Natural killer cell (primary cell): ENCODE data around the gene CLRN3. TPM values are rescaled to one million over a fixed set of nuclear protein-coding genes. Genes with fewer than 3 reads are reported as not detected.
A peak's percentile ranks its signal among the peaks of the same experiment; 100 is the strongest.

Experiments
- ATAC-seq, 3 donors: fragments of 150-1000 bp in 2 of 3; fragments of 200-7000 bp in 1 of 3; cut with Tn5 transposase; 1 replicate in 1 of 3; 2 replicates in 2 of 3; pipeline ENCODE4 v1.10.0; 2021; ENCODE audit warnings: mild to moderate bottlenecking in 2 of 3, moderate library complexity in 2 of 3
- DNase-seq, 2 donors: peaks; one replicate each; pipeline versions ENCODE4 v3.0.0 to v3.0.0-alpha.2; 2013 to 2021; ENCODE audit warnings: mixed read lengths in 1 of 2
- H3K27ac ChIP-seq: one replicate; pipeline ENCODE4 v1.5.1; 2013; ENCODE audit warnings: mild to moderate bottlenecking, low read length
- H3K27me3 ChIP-seq: one replicate; pipeline ENCODE4 v1.6.1; 2013; ENCODE audit warnings: low read length; ENCODE audit not compliant: control insufficient read depth, insufficient read depth
- H3K36me3 ChIP-seq: one replicate; pipeline ENCODE4 v1.6.1; 2013; ENCODE audit warnings: low read length; ENCODE audit not compliant: control insufficient read depth, insufficient read depth
- H3K4me1 ChIP-seq: one replicate; pipeline ENCODE4 v1.6.1; 2013; ENCODE audit warnings: low read length; ENCODE audit not compliant: control insufficient read depth, insufficient read depth
- H3K4me3 ChIP-seq: one replicate; pipeline ENCODE4 v1.5.1; 2013; ENCODE audit warnings: low read length
- H3K9me3 ChIP-seq: one replicate; pipeline ENCODE4 v1.6.1; 2013; ENCODE audit warnings: low read length; ENCODE audit not compliant: control insufficient read depth, insufficient read depth
- H3K27ac Mint-ChIP-seq, 2 donors: one replicate each; pipeline ENCODE4 v1.8.0; 2022; ENCODE audit warnings: mild to moderate bottlenecking in 2 of 2, mixed read lengths in 2 of 2, moderate library complexity in 1 of 2
- H3K27me3 Mint-ChIP-seq, 2 donors: one replicate each; pipeline ENCODE4 v1.8.0; 2022; ENCODE audit warnings: low read depth in 2 of 2, mixed read lengths in 2 of 2
- H3K36me3 Mint-ChIP-seq: one replicate; pipeline ENCODE4 v1.8.0; 2022; ENCODE audit warnings: mixed read lengths
- H3K4me1 Mint-ChIP-seq, 2 donors: one replicate each; pipeline ENCODE4 v1.8.0; 2022; ENCODE audit warnings: mixed read lengths in 2 of 2
- H3K4me3 Mint-ChIP-seq: one replicate; pipeline ENCODE4 v1.8.0; 2022; ENCODE audit warnings: mild to moderate bottlenecking, moderate library complexity, mixed read lengths
- H3K9me3 Mint-ChIP-seq, 2 donors: one replicate each; pipeline ENCODE4 v1.8.0; 2022; ENCODE audit warnings: mixed read lengths in 2 of 2
- WGBS: methylation state at CpG from one replicate; pipeline ENCODE4 v1.1.7; 2013; ENCODE audit warnings: missing lambda C conversion rate; ENCODE audit not compliant: insufficient coverage; 5-methylcytosine and 5-hydroxymethylcytosine counted together
- intact Hi-C: fragments of 100-400 bp; cut with micrococcal nuclease; formaldehyde crosslinking; loops from one replicate; pipeline ENCODE4 v1.14.2; 2022
- total RNA-seq, 4 donors: library from RNA; stranded (reverse); fragments of 120-200 nt in 1 of 4; gene quantifications; one replicate each; pipeline versions ENCODE4 v1.2.3 to v1.2.4, GENCODE V29; 2013 to 2022
- TF ChIP-seq, protein P1 (sequence below): fragments of 200-600 bp; IDR thresholded peaks from one replicate; pipeline ENCODE4 v1.8.0; 2022; ENCODE audit warnings: antibody characterized with exemption

The CLRN3 gene
- total RNA-seq, 3 donors from 2014 or later (not counting 1 experiment from before 2014, with no cell fraction given) = not detected

DNA sequence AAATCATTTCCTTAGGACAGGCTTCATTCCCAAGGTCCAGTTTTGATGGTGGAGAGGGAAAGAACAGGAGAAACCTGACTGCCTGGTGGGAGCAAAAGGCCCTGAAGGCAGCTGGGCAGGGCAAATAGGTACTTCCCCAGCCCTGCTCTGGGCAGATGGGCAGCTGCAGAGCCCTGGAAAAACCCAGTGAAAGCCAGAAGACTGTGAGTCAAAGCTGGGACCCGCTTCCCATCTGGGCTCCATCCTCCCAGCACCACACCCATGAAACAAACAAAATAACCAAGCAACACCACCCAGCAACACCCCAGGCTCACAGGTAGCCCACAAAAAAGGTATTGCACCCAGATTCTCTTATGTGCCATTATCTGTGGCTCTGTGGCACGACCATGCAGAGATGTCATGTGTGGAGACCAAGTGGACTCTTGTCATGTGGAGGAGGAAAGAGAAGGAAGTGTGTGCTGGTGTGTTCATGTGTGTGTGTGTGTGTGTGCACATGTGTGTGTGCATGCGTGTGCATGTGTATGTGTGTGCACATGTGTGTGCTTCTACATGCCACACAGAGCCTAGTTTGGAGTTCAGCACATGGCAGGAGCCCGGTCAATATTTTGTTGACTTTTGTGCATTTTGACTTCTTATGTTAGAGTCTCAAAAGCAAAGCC, 9.8 kb downstream of the CLRN3 start:
- no peaks in the 10 kb centered on the region for H3K9me3 ChIP-seq
- ATAC-seq (no peak), DNase-seq (no peak)
- Mint-ChIP-seq H3K27me3 (peaks cover 2 to 6% of the 10 kb centered on the region in 2 donors), H3K9me3 (no peaks in the 10 kb centered on the region), H3K27ac (no peak overlapping the region), H3K36me3 (no peaks in the 10 kb centered on the region), H3K4me1 (peaks cover 0 to 5% of the 10 kb centered on the region in 2 donors), H3K4me3 (no peak overlapping the region)
- TF ChIP-seq, protein P1, sequence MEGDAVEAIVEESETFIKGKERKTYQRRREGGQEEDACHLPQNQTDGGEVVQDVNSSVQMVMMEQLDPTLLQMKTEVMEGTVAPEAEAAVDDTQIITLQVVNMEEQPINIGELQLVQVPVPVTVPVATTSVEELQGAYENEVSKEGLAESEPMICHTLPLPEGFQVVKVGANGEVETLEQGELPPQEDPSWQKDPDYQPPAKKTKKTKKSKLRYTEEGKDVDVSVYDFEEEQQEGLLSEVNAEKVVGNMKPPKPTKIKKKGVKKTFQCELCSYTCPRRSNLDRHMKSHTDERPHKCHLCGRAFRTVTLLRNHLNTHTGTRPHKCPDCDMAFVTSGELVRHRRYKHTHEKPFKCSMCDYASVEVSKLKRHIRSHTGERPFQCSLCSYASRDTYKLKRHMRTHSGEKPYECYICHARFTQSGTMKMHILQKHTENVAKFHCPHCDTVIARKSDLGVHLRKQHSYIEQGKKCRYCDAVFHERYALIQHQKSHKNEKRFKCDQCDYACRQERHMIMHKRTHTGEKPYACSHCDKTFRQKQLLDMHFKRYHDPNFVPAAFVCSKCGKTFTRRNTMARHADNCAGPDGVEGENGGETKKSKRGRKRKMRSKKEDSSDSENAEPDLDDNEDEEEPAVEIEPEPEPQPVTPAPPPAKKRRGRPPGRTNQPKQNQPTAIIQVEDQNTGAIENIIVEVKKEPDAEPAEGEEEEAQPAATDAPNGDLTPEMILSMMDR = no peak
- no peak overlapping the region for H3K4me3 ChIP-seq
- H3K27ac ChIP-seq = no peak overlapping the region
- H3K27me3 ChIP-seq = no peaks in the 10 kb centered on the region
- H3K4me1 ChIP-seq = peaks cover 18% of the 10 kb centered on the region
- H3K36me3 ChIP-seq = no peaks in the 10 kb centered on the region
- 78% methylated on average over 4 of the region's 4 CpGs for WGBS
- intact Hi-C loops = no loop called here

DNA sequence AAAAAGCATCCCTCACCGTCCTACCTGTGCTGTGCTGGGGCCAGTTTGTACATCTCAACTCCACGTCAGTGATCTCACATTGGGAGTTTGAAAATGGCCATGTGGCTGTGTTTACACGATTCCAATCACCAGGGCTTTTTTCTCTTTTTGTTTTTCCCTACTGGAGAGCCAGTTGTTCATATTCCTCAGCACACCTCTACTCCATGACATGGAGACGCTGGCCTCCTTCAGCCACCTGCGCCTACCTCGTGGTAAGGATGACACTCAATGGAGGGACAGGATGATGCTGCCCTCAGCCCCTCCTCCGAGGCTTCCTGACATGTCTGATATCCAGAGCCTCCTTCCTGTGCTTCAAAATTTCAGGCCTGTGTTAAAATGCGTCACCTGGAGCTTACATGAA, 10.3 kb downstream of the CLRN3 start:
- intact Hi-C loops = no loop called here
- H3K9me3 Mint-ChIP-seq = no peaks in the 10 kb centered on the region
- H3K4me3 ChIP-seq = no peak overlapping the region

DNA sequence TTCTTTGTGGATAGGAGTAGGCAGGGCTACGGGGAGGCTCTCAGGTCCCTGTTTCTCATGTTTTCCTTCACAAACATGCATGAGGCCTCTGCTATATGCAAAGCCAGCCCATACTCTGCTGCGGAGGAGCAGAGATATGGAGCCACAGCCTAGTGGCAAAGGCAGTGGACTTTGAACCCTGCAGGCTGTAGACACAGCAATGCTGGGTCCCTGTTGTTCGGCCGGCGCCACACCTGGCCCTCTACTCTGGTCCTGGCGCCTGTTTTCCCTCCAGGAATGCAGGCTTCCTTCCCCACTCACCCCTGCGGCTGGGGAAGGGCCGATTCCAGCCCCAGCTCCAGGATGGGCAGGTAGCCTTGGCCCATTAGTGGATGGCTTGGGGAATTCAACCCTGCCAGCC, 11.5 kb downstream of the CLRN3 start:
- no peaks in the 10 kb centered on the region for H3K9me3 Mint-ChIP-seq
- Histone ChIP-seq H3K9me3 (no peaks in the 10 kb centered on the region), H3K4me3 (no peak overlapping the region), H3K27ac (no peak overlapping the region), H3K27me3 (no peaks in the 10 kb centered on the region), H3K4me1 (peaks cover 18% of the 10 kb centered on the region), H3K36me3 (no peaks in the 10 kb centered on the region)
- H3K36me3 Mint-ChIP-seq = no peaks in the 10 kb centered on the region
- ATAC-seq (no peak), DNase-seq (no peak)
- H3K27me3 Mint-ChIP-seq = peaks cover under 1 to 10% of the 10 kb centered on the region in 2 donors
- no peak overlapping the region for H3K4me3 Mint-ChIP-seq
- intact Hi-C loops = no loop called here
- WGBS = 97% methylated on average over 8 of the region's 8 CpGs
- peaks cover 0 to 5% of the 10 kb centered on the region in 2 donors for H3K4me1 Mint-ChIP-seq
- H3K27ac Mint-ChIP-seq = no peak overlapping the region
- TF ChIP-seq, protein P1 = no peak

More for the DNA sequence above, 10.3 kb downstream of the CLRN3 start:
- H3K36me3 Mint-ChIP-seq = no peaks in the 10 kb centered on the region
- TF ChIP-seq, protein P1 = no peak
- Histone ChIP-seq H3K9me3 (no peaks in the 10 kb centered on the region), H3K27ac (no peak overlapping the region), H3K27me3 (no peaks in the 10 kb centered on the region), H3K36me3 (no peaks in the 10 kb centered on the region), H3K4me1 (peaks cover 18% of the 10 kb centered on the region)
- 76% methylated on average over 8 of the region's 8 CpGs for WGBS
- peaks cover 2 to 7% of the 10 kb centered on the region in 2 donors for H3K27me3 Mint-ChIP-seq
- ATAC-seq = no peak
- peaks cover 0 to 5% of the 10 kb centered on the region in 2 donors for H3K4me1 Mint-ChIP-seq
- H3K4me3 Mint-ChIP-seq = no peak overlapping the region
- no peak overlapping the region for H3K27ac Mint-ChIP-seq
- no peak for DNase-seq

DNA sequence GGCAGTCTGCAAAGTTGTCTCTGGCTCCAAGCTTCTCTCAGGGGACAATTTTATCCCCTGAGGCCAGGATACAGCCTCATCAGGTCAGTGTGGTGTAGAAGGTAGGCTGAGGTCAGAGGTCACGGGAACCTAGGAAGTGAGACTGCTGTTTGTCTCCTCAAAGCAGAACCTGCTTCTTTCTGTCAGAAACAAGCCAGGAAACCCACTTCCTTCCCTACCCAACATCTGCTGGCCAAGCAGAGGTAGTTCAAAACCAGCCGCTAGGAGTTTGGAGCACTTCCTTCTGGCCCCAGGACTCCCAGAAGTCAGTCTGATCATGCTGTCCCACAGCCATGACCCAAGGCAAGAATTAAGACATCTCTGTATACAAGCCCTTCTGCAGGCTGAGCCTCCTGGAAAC, 12.2 kb downstream of the CLRN3 start:
- Mint-ChIP-seq H3K4me3 (no peak overlapping the region), H3K27me3 (peaks cover 0 to 10% of the 10 kb centered on the region in 2 donors), H3K27ac (no peak overlapping the region), H3K4me1 (peaks cover 0 to 5% of the 10 kb centered on the region in 2 donors), H3K36me3 (no peaks in the 10 kb centered on the region), H3K9me3 (no peaks in the 10 kb centered on the region)
- ATAC-seq (peak in 2 of 3 donors; percentile 33 to 52), DNase-seq (peak in 1 of 2 donors; percentile 9)
- intact Hi-C loops = no loop called here
- Histone ChIP-seq H3K9me3 (no peaks in the 10 kb centered on the region), H3K4me3 (no peak overlapping the region), H3K36me3 (no peaks in the 10 kb centered on the region), H3K27ac (no peak overlapping the region), H3K4me1 (peaks cover 18% of the 10 kb centered on the region), H3K27me3 (no peaks in the 10 kb centered on the region)
- TF ChIP-seq, protein P1 = no peak
- 0% methylated on average over 1 of the region's 2 CpGs for WGBS
